ENCODE data around the gene OR10H1. TPM values are rescaled to one million over a fixed set of nuclear protein-coding genes. Genes with fewer than 3 reads are reported as not detected.
"Not testable (repeated sequence)": the region's sequence is repeated elsewhere in the genome, so short reads cannot be mapped to it uniquely, and the experiment has no call there.

The OR10H1 gene
- total RNA-seq, 1 donor from 2014 or later: not detected

GRCh38 chr19:15813916-15814315 lies 1.5 kb downstream of the OR10H1 start:
- DNase-seq (ENCODE audit: low read depth): no peak
- Histone ChIP-seq H3K36me3 (ENCODE audit: control insufficient read depth, insufficient read depth, low read length) (no peaks in the 10 kb centered on the region), H3K4me3 (ENCODE audit: low read depth, low read length) (no peak overlapping the region), H3K27me3 (ENCODE audit: control insufficient read depth, insufficient read depth, low read length) (no peaks in the 10 kb centered on the region)
- FAIRE-seq: peak; percentile 77
- TF ChIP-seq CTCF (IDR thresholded peaks at IDR 0.05; ENCODE audit: insufficient read depth, low read length, severe bottlenecking): no peak

GRCh38 chr19:15812060-15812722 lies 3.3 kb downstream of the OR10H1 start:
- peak; percentile 28 for DNase-seq (ENCODE audit: low read depth)
- FAIRE-seq: no peak

GRCh38 chr19:15811476-15811875 lies 4.0 kb downstream of the OR10H1 start:
- no peaks in the 10 kb centered on the region for H3K27me3 ChIP-seq (ENCODE audit: control insufficient read depth, insufficient read depth, low read length)
- no peak for TF ChIP-seq CTCF (IDR thresholded peaks at IDR 0.05; ENCODE audit: insufficient read depth, low read length, severe bottlenecking)
- H3K4me3 ChIP-seq (ENCODE audit: low read depth, low read length): no peak overlapping the region
- DNase-seq (ENCODE audit: low read depth) (no peak), FAIRE-seq (peak; percentile 36)
- H3K36me3 ChIP-seq (ENCODE audit: control insufficient read depth, insufficient read depth, low read length): no peaks in the 10 kb centered on the region

More at GRCh38 chr19:15812060-15812722, 3.3 kb downstream of the OR10H1 start:
- H3K36me3 ChIP-seq (ENCODE audit: control insufficient read depth, insufficient read depth, low read length): no peaks in the 10 kb centered on the region
- peak; percentile 51 for TF ChIP-seq CTCF (IDR thresholded peaks at IDR 0.05; ENCODE audit: insufficient read depth, low read length, severe bottlenecking)
- no peaks in the 10 kb centered on the region for H3K27me3 ChIP-seq (ENCODE audit: control insufficient read depth, insufficient read depth, low read length)
- no peak overlapping the region for H3K4me3 ChIP-seq (ENCODE audit: low read depth, low read length)

- DNase-seq (ENCODE audit: low read depth): peak; percentile 23
- peak; percentile 15 for TF ChIP-seq CTCF (IDR thresholded peaks at IDR 0.05; ENCODE audit: insufficient read depth, low read length, severe bottlenecking)
Observed at GRCh38 chr19:15810335-15810734, 5.1 kb downstream of the OR10H1 start.

GRCh38 chr19:15794279-15794678 lies 21.2 kb downstream of the OR10H1 start:
- not testable (repeated sequence) for DNase-seq (ENCODE audit: low read depth); H3K36me3 ChIP-seq (ENCODE audit: control insufficient read depth, insufficient read depth, low read length); H3K27me3 ChIP-seq (ENCODE audit: control insufficient read depth, insufficient read depth, low read length); FAIRE-seq; H3K4me3 ChIP-seq (ENCODE audit: low read depth, low read length)

More at GRCh38 chr19:15810335-15810734, 5.1 kb downstream of the OR10H1 start:
- H3K36me3 ChIP-seq (ENCODE audit: control insufficient read depth, insufficient read depth, low read length): no peaks in the 10 kb centered on the region
- FAIRE-seq: no peak
- H3K27me3 ChIP-seq (ENCODE audit: control insufficient read depth, insufficient read depth, low read length): no peaks in the 10 kb centered on the region
- no peak overlapping the region for H3K4me3 ChIP-seq (ENCODE audit: low read depth, low read length)

GRCh38 chr19:15790096-15790495 lies 25.4 kb downstream of the OR10H1 start:
- Histone ChIP-seq H3K4me3 (ENCODE audit: low read depth, low read length) (no peak overlapping the region), H3K27me3 (ENCODE audit: control insufficient read depth, insufficient read depth, low read length) (no peaks in the 10 kb centered on the region), H3K36me3 (ENCODE audit: control insufficient read depth, insufficient read depth, low read length) (no peaks in the 10 kb centered on the region)
- TF ChIP-seq CTCF (IDR thresholded peaks at IDR 0.05; ENCODE audit: insufficient read depth, low read length, severe bottlenecking): no peak
- FAIRE-seq (no peak), DNase-seq (ENCODE audit: low read depth) (no peak)

Measured in bronchial epithelial cell (primary cell).